Left forelimb (tissue), 1 donor: Measurements from ENCODE around the gene BOLL.
A peak's percentile ranks its signal among the peaks of the same experiment; 100 is the strongest.
"Not testable (repeated sequence)": the region's sequence is repeated elsewhere in the genome, so short reads cannot be mapped to it uniquely, and the experiment has no call there.

Source experiments
- DNase-seq: peaks from one replicate; pipeline ENCODE4 v3.0.0-alpha.2; 2018; ENCODE audit warnings: low spot score

Gene BOLL

GRCh38 chr2:197784956-197785941 is at the start of gene BOLL:
Gene BOLL (minus strand): TSS chr2:197785319. CDS start chr2:197781850, 3,469 bp downstream.
- DNase-seq, result no peak

- DNase-seq, result not testable (repeated sequence)
Observed at GRCh38 chr2:197834771-197835170, 49.7 kb upstream of the BOLL start.

- no peak for DNase-seq
Observed at GRCh38 chr2:197828464-197829135, 43.5 kb upstream of the BOLL start.

- DNase-seq, result no peak
Observed at GRCh38 chr2:197827618-197828017, 42.5 kb upstream of the BOLL start.

- DNase-seq, result no peak
Observed at GRCh38 chr2:197822333-197822732, 37.2 kb upstream of the BOLL start.

- no peak for DNase-seq
Observed at GRCh38 chr2:197821550-197822289, 36.6 kb upstream of the BOLL start.

- no peak for DNase-seq
Observed at GRCh38 chr2:197814526-197814925, 29.4 kb upstream of the BOLL start.

- no peak for DNase-seq
Observed at GRCh38 chr2:197813093-197813787, 28.1 kb upstream of the BOLL start.

GRCh38 chr2:197810491-197810890 is 25.4 kb upstream of the BOLL start:
- no peak for DNase-seq

- DNase-seq, result no peak
Observed at GRCh38 chr2:197810016-197810415, 24.9 kb upstream of the BOLL start.

- DNase-seq, result no peak
Observed at GRCh38 chr2:197809064-197809463, 23.9 kb upstream of the BOLL start.

GRCh38 chr2:197805715-197806633 is 20.9 kb upstream of the BOLL start:
- no peak for DNase-seq

- peak; percentile 78 for DNase-seq
Observed at GRCh38 chr2:197804758-197805714, 19.9 kb upstream of the BOLL start.

GRCh38 chr2:197804049-197804757 is 19.1 kb upstream of the BOLL start, which contains the start of gene PLCL1:
Gene PLCL1 (plus strand): TSS chr2:197804593.
- DNase-seq, result peak; percentile 88

GRCh38 chr2:197803033-197803444 is 17.9 kb upstream of the BOLL start:
- DNase-seq, result no peak

GRCh38 chr2:197801033-197801432 is 15.9 kb upstream of the BOLL start:
- no peak for DNase-seq

GRCh38 chr2:197800091-197800490 is 15.0 kb upstream of the BOLL start:
- no peak for DNase-seq

GRCh38 chr2:197799068-197799467 is 13.9 kb upstream of the BOLL start:
- DNase-seq, result no peak

- no peak for DNase-seq
Observed at GRCh38 chr2:197798187-197798586, 13.1 kb upstream of the BOLL start.
